KMS-11 (cell line): ENCODE data around the gene LIME1.

Source experiments
- H2AFZ ChIP-seq: fragments of 200-600 bp; sonication (generic); 2 replicates; pipeline ENCODE4 v1.6.1; 2016; ENCODE audit warnings: antibody characterized with exemption, mixed run types, low read depth
- H3K27ac ChIP-seq: fragments of 200-600 bp; sonication (generic); 2 replicates; pipeline ENCODE4 v1.6.1; 2016; ENCODE audit warnings: mild to moderate bottlenecking, mixed run types
- H3K27me3 ChIP-seq: fragments of 200-600 bp; sonication (generic); 2 replicates; pipeline ENCODE4 v1.6.1; 2017; ENCODE audit warnings: mild to moderate bottlenecking, low read depth, mixed run types, moderate library complexity; ENCODE audit not compliant: insufficient read depth
- H3K36me3 ChIP-seq: fragments of 200-600 bp; sonication (generic); 2 replicates; pipeline ENCODE4 v1.6.1; 2017; ENCODE audit warnings: mild to moderate bottlenecking, mixed run types; ENCODE audit not compliant: insufficient read depth
- H3K4me1 ChIP-seq: fragments of 200-600 bp; sonication (generic); 2 replicates; pipeline ENCODE4 v1.6.1; 2016; ENCODE audit warnings: mild to moderate bottlenecking, low read depth, mixed run types; ENCODE audit not compliant: poor library complexity, severe bottlenecking
- H3K4me2 ChIP-seq: fragments of 200-600 bp; sonication (generic); 2 replicates; pipeline ENCODE4 v1.7.0; 2016; ENCODE audit warnings: mild to moderate bottlenecking, mixed run types
- H3K4me3 ChIP-seq: fragments of 200-600 bp; sonication (generic); IDR thresholded peaks from 2 replicates; pipeline ENCODE4 v1.6.1; 2017; ENCODE audit warnings: low read depth, low read length, mixed read lengths; ENCODE audit not compliant: insufficient read depth
- H3K79me2 ChIP-seq: fragments of 200-600 bp; sonication (generic); 2 replicates; pipeline ENCODE4 v1.6.1; 2016; ENCODE audit warnings: low read depth, mixed run types; ENCODE audit not compliant: insufficient read depth
- H3K9ac ChIP-seq: fragments of 200-600 bp; sonication (generic); 2 replicates; pipeline ENCODE4 v1.6.1; 2016; ENCODE audit warnings: mild to moderate bottlenecking, mixed run types
- H4K20me1 ChIP-seq: fragments of 200-600 bp; sonication (generic); 2 replicates; pipeline ENCODE4 v1.6.1; 2016; ENCODE audit warnings: mild to moderate bottlenecking, mixed run types; ENCODE audit not compliant: insufficient read depth
- TF ChIP-seq, protein P1 (sequence below): fragments of 200-600 bp; sonication (generic); conservative IDR thresholded peaks from 2 replicates; pipeline ENCODE4 v1.6.1; 2017; ENCODE audit warnings: low read depth, mild to moderate bottlenecking, antibody characterized with exemption, low read length, moderate library complexity, mixed read lengths

The LIME1 gene

DNA sequence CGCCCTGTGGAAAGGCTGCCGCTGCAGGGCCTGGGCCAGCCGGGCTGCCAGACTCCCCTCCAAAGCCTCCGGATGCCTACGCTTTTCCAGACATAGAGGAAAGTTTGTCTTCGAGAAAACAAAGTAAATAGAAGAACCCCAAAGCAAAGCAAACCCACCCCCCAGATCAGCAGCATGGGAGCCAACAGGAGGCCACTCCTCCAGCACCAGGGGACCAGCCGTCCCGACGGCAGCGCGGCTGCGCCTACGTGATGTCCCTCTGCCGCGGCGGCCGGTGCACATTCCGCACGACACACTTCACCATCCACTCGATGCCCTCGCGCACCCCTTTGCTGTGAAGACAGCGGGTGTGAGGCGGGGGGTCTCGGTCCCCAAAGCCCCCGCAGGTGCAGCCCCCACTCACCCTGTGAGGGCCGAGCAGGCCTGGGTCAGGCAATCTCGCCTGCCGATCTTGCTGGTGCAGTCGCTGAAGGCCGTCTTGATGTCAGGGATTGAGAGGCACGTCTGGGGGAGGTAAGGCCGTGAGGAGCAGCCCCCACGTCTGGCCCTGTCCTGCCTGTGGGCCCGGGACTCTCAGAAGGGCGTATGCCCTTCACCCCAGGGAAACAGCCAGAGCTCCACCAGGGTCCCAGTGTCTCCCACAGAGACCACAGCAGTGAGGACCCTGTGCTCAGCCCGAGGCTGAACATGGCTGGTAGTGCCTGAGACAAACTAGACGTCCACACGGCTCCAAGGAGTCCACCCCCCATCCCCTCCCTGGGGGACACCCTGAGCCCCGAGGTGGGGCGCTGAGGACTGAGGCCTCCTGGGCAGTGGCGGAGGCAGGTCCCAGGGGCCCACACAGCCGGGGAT is 36.0 kb upstream of the LIME1 start:
- Histone ChIP-seq H3K27me3 (no peaks in the 10 kb centered on the region), H3K79me2 (0 out of 2 replicates have a peak, but pooled peaks cover under 1% of the 10 kb centered on the region), H3K4me1 (no peaks in the 10 kb centered on the region), H3K9ac (no peak overlapping the region), H3K4me2 (no peak overlapping the region), H3K36me3 (no peaks in the 10 kb centered on the region), H2AFZ (no peak overlapping the region), H4K20me1 (no peaks in the 10 kb centered on the region), H3K27ac (no peak overlapping the region), H3K4me3 (no peak overlapping the region)
- TF ChIP-seq, protein P1, sequence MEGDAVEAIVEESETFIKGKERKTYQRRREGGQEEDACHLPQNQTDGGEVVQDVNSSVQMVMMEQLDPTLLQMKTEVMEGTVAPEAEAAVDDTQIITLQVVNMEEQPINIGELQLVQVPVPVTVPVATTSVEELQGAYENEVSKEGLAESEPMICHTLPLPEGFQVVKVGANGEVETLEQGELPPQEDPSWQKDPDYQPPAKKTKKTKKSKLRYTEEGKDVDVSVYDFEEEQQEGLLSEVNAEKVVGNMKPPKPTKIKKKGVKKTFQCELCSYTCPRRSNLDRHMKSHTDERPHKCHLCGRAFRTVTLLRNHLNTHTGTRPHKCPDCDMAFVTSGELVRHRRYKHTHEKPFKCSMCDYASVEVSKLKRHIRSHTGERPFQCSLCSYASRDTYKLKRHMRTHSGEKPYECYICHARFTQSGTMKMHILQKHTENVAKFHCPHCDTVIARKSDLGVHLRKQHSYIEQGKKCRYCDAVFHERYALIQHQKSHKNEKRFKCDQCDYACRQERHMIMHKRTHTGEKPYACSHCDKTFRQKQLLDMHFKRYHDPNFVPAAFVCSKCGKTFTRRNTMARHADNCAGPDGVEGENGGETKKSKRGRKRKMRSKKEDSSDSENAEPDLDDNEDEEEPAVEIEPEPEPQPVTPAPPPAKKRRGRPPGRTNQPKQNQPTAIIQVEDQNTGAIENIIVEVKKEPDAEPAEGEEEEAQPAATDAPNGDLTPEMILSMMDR: no peak

DNA sequence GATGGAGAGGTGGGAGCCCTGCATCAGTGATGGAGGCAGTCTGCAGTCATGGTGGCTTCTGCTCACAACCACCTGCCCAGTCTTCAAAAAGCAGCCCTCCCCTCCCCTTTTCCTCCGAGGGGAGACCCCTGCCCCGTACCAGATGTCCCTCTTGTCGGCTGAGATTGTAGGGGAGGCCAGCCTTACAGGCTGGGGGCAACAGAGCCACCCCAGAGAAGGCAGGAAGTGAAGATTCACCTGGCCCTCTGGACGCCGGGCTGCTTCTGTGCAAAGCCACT is 35.5 kb upstream of the LIME1 start:
- no peak overlapping the region for H3K27ac ChIP-seq
- no peaks in the 10 kb centered on the region for H3K27me3 ChIP-seq
- TF ChIP-seq, protein P1: no peak
- no peak overlapping the region for H3K4me3 ChIP-seq
- peaks cover 7% of the 10 kb centered on the region; the same call in 1 of the 2 replicates for H3K79me2 ChIP-seq
- H3K9ac ChIP-seq: no peak overlapping the region
- no peaks in the 10 kb centered on the region for H3K36me3 ChIP-seq
- H4K20me1 ChIP-seq: no peaks in the 10 kb centered on the region
- peaks cover 5% of the 10 kb centered on the region for H3K4me1 ChIP-seq
- no peak overlapping the region for H2AFZ ChIP-seq
- H3K4me2 ChIP-seq: no peak overlapping the region

DNA sequence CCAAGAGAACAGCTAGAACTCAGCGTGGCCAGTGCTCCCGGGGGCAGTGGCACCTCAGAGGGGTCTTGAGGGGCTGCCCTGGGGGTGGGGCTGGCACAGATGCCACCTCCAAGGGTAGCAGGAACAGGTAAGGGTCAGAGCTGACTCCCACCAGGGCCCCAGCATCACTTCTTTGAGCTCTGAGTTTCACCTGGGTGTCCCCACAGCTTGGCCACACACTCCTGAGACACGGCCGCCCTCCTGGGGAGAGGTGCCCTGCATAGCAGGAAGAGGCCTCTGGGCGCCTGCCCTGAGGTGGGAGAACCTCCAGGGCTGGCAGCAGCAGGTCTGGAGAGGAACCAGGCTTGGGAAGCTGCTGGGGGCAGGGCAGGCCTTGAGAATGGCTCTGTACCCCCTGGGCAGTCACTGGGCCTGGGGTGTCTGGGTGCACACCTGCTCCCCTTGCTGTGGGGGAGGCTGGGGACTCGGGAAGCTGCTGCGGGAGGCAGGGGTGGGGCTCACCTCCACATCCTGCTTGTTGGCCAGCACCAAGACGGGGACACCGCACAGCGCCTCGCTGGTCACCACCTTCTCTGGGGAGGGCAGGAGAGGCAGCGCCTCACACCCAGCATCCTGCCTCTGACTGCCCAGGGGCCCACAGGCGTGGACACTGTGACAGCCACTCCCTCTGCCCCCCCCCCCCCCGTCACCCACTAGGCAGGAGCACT is 35.0 kb upstream of the LIME1 start:
- Histone ChIP-seq H3K4me3 (no peak overlapping the region), H3K27me3 (no peaks in the 10 kb centered on the region), H3K27ac (no peak overlapping the region), H3K9ac (no peak overlapping the region), H3K4me2 (no peak overlapping the region), H3K79me2 (peaks cover 11% of the 10 kb centered on the region; the same call in 1 of the 2 replicates), H2AFZ (no peak overlapping the region), H3K36me3 (no peaks in the 10 kb centered on the region), H4K20me1 (0 out of 2 replicates have a peak, but pooled peaks cover 2% of the 10 kb centered on the region), H3K4me1 (peaks cover 10% of the 10 kb centered on the region)
- TF ChIP-seq, protein P1: no peak

DNA sequence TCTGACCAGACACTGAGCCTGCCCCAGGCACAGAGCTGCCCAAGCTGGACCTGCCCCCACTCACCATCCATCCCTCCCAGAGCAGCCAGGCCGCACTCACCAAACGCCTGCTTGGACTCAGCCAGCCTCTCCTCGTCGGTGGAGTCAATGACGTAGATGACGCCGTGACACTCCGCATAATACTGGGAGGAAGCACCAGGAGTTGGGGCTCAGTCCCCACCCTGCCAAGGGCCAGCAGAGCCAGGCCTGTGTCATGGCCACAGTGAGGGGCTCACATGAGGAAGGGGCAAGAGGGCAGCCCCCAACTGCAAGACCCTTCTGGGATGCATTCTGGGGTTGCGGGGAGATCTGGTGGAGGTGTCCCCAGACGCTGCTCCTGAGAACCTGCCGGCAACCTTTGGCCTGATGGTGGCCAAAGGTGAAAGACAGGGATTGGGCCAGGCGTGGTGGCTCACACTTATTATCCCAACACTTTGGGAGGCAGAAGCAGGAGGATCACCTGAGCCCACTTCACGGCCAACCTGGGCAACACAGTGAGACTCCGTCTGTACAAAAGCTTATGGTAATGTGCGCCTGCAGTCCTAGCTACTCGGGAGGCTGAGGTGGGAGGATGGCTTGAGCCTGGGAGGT is 34.3 kb upstream of the LIME1 start:
- H3K4me3 ChIP-seq: no peak overlapping the region
- no peak overlapping the region for H3K27ac ChIP-seq
- H3K79me2 ChIP-seq: peaks cover 17% of the 10 kb centered on the region; the same call in 1 of the 2 replicates
- peaks cover 12% of the 10 kb centered on the region for H3K4me1 ChIP-seq
- no peak overlapping the region for H3K9ac ChIP-seq
- H3K27me3 ChIP-seq: no peaks in the 10 kb centered on the region
- TF ChIP-seq, protein P1: no peak
- no peaks in the 10 kb centered on the region for H3K36me3 ChIP-seq
- 0 out of 2 replicates have a peak, but pooled peaks cover 3% of the 10 kb centered on the region for H4K20me1 ChIP-seq
- H3K4me2 ChIP-seq: no peak overlapping the region
- H2AFZ ChIP-seq: no peak overlapping the region
